SH-SY5Y (cell line): ENCODE data around the gene TENT5C.

Experiments
- GATA2 ChIP-seq: IDR thresholded peaks from 2 replicates; pipeline ENCODE4 v1.6.1; 2011; ENCODE audit warnings: mild to moderate bottlenecking, low read depth, low read length
- GATA3 ChIP-seq: IDR thresholded peaks from 2 replicates; pipeline ENCODE4 v1.6.1; 2011; ENCODE audit warnings: low read depth, mild to moderate bottlenecking, low read length, moderate library complexity

TENT5C gene

GRCh38 chr1:117581391-117581943 is 24.4 kb upstream of the TENT5C start:
- TF ChIP-seq GATA3 (no peak), GATA2 (no peak)

GRCh38 chr1:117582451-117582850 is 23.4 kb upstream of the TENT5C start:
- TF ChIP-seq GATA3 (no peak), GATA2 (no peak)

DNA sequence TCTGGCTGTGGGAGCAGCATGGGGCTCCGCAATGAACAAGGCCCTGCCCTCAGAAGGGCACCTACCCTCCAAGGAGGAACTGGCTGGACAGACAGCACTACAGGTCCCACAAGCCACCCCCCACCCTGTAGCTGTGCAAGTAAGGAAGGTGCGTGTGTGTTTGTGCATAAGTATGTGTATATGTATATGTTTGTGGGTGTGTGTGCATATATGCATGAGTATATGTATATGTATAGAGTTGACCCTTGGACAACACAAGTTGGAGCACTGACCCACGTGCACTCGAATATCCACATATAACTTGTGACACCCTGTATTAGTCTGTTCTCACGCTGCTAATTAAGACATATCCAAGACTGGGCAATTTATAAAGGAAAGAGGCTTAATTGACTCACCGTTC is 22.6 kb upstream of the TENT5C start:
- TF ChIP-seq GATA3: no peak
- TF ChIP-seq GATA2: no peak

- TF ChIP-seq GATA2: no peak
- TF ChIP-seq GATA3: no peak
Observed at GRCh38 chr1:117584181-117584580, 21.7 kb upstream of the TENT5C start.

GRCh38 chr1:117585086-117585485 is 20.8 kb upstream of the TENT5C start:
- no peak for TF ChIP-seq GATA3
- no peak for TF ChIP-seq GATA2

GRCh38 chr1:117586337-117586736 is 19.5 kb upstream of the TENT5C start:
- TF ChIP-seq GATA2 (no peak), GATA3 (no peak)

DNA sequence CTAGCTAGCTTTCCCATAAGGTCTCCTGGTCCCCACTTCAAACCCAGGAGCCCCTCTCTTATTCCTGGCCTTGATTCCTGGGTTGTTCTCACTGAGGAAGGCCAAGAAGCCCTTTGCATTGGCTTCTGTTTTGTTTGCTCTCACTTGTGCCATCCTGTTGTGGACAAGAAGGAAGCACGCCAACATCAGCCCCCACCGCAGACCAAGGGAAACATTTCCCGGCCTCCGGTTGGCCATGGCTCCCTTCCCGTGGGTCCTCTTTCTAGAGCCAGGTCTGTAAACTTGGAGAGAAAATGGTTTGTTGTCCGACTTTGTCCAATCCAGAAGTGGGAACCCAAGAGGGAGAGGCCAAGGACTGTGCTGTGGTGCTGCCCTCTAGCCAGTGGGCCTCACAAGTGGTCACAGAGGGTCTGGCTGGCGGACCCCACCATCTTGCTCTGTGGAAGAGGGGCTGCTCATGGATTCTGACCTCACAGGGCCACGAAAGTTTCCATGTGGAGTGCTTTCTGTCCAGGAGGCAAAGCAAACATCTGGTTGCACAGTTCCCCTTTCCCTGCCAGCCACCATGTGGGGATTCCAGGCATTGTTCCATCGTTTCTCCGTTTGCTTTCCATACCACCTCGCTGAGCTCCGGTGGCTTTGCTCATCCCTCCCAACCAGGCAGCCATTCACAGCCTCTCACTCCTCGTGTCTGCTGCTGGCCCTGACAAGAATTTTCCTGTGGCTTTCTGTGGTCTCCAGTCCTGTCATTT is 18.9 kb upstream of the TENT5C start:
- TF ChIP-seq GATA2: no peak
- TF ChIP-seq GATA3: no peak

DNA sequence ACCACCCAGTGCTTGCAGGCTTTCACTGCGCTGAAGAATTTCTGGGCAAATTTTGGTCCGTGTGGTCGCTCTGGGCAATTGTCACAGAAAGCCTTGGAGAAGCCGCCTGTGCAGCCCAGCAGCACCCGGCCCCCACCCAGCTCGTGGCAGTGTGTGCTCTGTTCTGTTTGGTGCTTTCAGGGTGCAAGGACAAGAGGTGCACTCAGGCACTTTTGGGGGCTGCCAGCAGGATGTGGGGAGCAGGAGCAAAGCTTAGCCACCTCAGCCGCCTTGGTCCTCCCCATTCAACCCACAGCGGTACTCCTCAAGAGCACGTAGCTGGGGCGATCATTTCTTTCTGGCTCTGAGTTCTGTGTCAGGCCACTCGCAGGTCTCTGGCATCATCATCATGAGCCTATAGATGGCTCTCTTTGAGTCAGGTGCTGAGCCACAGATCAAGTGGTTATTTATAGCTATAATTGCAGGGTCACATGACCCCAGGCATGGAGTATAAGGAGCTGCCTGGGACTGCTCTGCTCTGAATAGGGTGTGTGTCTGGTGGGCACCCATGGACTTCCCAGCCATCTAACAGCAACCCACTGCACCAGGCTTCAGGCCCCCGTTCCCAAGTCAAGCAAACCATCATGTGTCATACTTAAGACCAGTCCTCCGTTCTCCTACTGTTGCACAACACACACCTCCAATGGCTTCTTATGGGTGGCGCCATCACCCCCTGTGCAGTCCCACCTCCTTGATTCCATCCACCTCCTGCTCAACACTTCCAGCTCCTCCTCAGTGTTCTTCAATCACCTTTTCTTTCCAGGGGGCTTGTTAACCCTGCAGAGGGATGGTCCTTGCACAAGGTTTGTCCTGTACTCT is 18.1 kb upstream of the TENT5C start:
- TF ChIP-seq GATA2 (no peak), GATA3 (no peak)

DNA sequence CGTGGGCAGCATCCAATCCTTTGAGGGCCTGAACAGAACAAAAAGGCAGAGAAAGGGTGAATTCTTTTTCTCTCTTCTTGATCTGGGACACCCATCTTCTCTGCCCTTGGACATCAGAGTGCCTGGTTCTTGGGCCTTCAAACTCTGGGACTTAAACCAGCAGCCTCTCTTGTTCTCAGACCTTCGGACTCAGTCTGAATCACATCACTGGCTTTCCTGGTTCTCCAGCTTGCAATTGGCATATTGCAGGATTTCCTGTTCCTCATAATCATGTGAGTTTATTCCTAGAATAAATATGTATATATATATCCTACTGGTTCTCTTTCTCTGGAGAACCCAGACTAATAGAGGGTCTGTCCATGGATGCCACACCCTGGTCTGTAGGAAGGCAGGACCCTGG is 16.3 kb upstream of the TENT5C start:
- TF ChIP-seq GATA3 (no peak), GATA2 (no peak)

DNA sequence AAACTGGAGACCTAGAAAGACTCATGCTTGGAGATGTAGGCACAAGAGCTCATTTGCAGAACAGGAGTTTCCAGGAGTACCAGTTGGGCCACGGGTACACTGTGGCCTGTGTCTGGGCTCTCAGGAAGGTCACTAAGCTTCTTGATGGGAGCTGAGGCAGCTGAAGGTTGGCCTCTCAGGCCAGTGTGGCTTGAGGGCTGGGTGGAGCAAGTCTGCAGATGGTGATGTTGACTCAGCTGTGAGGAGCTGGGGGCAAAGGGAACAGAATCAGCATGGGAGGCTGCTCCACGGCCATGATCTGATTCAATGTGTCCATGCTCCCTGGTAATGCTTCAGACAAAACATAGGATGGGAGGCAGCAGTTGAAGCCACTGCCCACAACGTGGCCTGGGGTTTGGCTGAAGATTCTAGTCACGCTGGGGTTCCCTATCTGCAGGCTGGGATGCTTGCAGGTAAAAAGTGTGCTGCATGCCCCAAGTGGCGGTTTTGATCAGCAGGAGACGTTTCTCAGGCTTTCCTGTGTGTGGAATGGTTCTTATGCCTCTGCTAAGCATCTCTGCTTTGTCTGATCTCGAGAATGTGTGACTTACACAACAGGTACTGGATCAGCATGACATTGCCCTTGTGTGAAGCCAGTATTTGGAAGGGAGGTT is 15.4 kb upstream of the TENT5C start:
- TF ChIP-seq GATA2: no peak
- no peak for TF ChIP-seq GATA3

GRCh38 chr1:117591252-117591651 is 14.6 kb upstream of the TENT5C start:
- no peak for TF ChIP-seq GATA3
- TF ChIP-seq GATA2: no peak

DNA sequence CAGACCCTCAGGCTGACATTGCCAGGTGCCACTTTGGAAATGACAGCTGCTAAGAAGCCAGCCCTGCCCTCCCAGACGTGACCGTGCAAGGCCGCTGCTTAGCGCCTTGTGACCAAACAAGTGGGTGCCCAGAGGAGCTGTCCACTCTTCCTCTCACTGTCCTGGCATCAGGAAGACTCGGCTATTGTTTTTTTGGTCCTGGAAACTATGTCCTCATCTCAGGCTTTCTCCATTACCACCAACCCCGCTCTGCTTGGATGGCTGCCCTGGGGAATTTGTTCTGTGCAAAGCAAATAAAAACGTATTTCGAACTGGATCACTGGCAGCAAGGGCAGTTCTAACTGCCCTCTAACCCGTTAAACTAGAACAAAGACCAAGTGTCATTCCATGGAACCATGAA is 13.7 kb upstream of the TENT5C start:
- TF ChIP-seq GATA2: no peak
- TF ChIP-seq GATA3: no peak

DNA sequence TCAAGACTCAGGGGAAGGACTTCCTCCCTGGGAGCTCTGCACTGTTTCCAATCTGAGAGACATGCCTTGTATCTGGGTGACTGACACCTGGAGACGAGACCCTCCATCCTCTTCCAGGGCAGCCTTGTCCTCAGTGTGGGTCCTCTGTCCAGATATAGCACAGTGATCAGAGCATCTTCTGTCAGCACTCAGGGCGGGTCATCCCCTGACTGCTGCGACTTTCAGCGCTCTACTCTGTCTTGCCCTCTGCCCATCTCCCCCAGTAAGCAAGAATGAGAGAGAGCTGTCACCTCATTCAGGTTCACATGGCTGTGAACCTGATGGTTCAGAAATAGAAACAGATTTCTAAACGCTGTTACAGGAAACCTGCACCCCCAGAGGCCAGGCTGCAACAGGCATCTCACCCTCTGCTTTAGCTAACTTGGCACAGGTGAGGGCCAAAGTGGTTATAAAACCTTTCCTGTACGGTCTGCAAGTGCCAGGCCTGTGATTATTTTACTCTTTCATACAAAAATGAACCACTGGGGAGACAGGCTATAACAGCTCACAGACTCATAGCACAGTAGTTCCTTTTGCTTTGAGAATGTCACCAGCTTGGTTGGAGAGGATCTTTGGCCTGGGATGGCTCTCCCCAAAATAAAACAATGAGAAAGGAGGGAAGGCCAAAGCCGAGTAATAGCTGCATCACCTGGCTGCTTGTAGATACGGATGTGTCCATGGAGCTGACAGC is 11.4 kb upstream of the TENT5C start:
- TF ChIP-seq GATA3: no peak
- TF ChIP-seq GATA2: no peak

DNA sequence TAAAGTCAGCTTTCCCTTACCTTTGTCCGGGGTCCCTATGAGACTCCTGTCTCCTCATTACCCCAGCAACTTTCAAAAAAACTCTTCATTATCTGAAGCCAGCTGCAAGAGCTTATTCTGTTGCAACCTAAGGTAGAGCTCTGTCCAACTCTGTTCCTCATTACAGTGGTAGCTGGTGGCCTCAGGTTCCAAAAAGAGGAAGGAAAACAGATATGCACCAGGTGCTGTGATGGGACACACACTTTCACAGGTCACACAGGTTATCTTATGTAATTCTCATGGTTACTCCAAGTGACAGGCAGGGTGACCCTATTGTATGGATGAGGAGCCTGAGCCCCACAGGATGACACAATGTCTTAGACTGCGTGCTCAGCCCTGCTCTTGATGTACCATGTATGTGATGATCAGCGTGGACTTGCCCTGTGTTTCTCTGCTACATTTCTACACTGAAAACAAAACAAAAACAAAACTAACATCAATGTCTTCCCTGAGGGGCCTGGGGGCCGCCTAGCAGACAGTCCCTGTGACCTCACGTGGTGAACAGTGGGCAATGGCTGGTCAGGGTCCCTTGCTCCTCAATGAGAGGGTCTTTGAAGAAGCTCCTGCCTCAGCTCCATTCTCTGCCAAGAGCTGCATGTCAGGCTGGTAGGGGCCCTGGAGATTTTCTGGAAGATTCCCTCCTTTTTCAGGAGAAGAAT is 9.7 kb upstream of the TENT5C start:
- TF ChIP-seq GATA3: no peak
- no peak for TF ChIP-seq GATA2

- TF ChIP-seq GATA2 (no peak), GATA3 (no peak)
Observed at GRCh38 chr1:117598489-117598888, 7.4 kb upstream of the TENT5C start.
